GM12864 (cell line): ENCODE measurements around the gene FOXN3.

ENCODE experiments used
- DNase-seq: peaks from one replicate; pipeline ENCODE4 v3.0.0-alpha.2; 2011; ENCODE audit warnings: low read depth
- H3K4me3 ChIP-seq: 2 replicates; pipeline ENCODE4 v1.5.1; 2011; ENCODE audit warnings: mild to moderate bottlenecking, low read depth, low read length, control low read depth
- TF ChIP-seq, protein P1 (sequence below): IDR thresholded peaks from 2 replicates; pipeline ENCODE4 v1.5.1; 2011; ENCODE audit warnings: low read depth, mild to moderate bottlenecking, moderate library complexity, low read length, control low read depth, inconsistent platforms; ENCODE audit errors: missing control alignments

Gene FOXN3

DNA sequence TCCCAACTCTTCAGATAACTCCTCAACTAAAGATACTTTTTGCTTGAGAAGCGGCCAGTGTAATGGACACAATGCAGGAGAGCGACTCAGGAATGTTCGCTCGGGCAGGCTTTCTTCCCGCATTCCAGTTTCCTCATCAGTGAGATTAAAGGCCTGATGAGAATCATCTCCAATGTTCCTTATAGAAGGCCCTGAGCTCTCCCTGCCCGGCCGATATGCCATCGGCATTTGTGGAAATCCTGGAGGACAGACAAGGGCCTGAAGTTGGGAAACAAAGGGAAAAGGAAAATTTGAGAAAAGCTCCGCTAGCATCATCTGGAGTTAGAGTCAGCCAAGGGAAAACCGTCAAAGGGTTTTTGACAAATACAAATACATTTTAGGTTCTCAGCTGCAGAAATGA, 38.0 kb upstream of the FOXN3 start:
- H3K4me3 ChIP-seq, result no peak overlapping the region
- no peak for DNase-seq
- TF ChIP-seq, protein P1, sequence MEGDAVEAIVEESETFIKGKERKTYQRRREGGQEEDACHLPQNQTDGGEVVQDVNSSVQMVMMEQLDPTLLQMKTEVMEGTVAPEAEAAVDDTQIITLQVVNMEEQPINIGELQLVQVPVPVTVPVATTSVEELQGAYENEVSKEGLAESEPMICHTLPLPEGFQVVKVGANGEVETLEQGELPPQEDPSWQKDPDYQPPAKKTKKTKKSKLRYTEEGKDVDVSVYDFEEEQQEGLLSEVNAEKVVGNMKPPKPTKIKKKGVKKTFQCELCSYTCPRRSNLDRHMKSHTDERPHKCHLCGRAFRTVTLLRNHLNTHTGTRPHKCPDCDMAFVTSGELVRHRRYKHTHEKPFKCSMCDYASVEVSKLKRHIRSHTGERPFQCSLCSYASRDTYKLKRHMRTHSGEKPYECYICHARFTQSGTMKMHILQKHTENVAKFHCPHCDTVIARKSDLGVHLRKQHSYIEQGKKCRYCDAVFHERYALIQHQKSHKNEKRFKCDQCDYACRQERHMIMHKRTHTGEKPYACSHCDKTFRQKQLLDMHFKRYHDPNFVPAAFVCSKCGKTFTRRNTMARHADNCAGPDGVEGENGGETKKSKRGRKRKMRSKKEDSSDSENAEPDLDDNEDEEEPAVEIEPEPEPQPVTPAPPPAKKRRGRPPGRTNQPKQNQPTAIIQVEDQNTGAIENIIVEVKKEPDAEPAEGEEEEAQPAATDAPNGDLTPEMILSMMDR, result no peak

DNA sequence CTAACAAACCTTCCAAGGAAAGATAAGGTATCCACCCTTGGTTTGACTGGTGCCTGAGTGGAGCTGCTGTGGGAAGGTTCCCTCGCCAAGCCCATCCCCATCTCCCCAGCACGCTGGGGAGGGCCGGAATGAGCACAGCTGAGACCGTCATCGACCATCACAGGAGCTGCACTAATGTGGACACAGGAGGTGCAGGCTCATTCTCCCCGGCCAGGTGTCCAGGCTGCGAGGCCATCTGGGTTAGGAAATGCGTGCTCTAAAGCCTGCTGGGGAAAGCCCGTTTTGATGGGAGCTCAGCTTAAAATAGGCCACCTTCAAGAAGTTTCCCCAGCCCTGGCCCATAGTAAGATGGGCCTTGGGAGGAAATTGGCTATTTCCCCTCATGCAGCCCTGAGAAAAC, 35.2 kb upstream of the FOXN3 start:
- H3K4me3 ChIP-seq, result no peak overlapping the region
- DNase-seq, result no peak
- TF ChIP-seq, protein P1, result no peak

DNA sequence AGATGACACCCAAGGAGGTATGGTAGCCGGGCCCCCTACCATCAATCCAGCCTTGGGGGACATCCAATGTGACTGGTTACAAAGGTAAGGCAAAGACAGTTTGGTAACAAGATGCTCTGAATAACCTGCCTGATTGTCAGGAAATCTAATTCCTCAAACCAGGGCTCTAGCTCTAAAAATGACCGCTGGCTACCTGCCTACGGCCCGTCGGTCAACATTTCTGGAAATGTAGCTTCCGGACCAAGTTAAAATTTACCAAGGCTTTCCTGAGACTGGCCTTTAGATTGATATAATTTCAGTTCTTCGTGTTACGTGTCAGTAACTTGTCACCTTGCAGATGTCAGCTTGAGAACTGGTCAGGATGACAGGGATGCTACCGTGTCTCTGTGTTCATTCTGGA, 34.2 kb upstream of the FOXN3 start:
- H3K4me3 ChIP-seq, result no peak overlapping the region
- TF ChIP-seq, protein P1, result no peak
- DNase-seq, result no peak

DNA sequence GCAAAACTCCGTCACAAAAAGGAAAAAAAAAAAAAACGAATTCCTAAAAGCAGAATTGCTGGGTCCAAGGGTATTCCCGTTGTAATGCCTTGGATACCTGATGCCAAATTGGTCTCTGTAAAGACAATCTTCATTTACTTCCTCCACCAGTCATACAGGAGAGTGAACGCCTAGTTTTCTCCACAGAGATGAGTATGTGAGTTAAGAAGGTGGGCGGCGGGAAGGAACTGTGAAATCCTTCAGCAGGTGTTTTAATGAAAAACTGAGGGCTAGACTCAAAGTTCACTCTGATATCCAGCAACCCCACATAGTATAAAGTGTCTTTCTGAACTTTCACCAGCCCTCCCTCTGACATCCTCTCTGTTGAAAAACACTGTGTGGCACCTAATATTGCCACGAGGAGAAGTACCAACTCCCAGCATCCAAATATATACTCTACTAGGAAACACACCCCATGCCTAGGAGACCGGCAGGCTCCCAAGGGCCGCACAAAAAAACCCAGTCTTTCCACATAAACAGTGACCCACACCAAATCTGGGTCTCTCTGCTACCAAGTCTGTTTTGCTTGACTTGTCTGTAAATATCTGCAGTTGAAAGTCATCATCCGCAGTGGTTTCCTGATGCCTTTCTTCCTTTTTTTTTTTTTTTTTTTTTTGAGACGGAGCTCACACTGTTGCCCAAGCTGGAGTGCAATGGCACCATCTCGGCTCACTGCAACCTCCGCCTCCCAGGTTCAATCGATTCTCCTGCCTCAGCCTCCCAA, 30.3 kb upstream of the FOXN3 start:
- no peak for DNase-seq
- no peak overlapping the region for H3K4me3 ChIP-seq
- TF ChIP-seq, protein P1, result no peak

DNA sequence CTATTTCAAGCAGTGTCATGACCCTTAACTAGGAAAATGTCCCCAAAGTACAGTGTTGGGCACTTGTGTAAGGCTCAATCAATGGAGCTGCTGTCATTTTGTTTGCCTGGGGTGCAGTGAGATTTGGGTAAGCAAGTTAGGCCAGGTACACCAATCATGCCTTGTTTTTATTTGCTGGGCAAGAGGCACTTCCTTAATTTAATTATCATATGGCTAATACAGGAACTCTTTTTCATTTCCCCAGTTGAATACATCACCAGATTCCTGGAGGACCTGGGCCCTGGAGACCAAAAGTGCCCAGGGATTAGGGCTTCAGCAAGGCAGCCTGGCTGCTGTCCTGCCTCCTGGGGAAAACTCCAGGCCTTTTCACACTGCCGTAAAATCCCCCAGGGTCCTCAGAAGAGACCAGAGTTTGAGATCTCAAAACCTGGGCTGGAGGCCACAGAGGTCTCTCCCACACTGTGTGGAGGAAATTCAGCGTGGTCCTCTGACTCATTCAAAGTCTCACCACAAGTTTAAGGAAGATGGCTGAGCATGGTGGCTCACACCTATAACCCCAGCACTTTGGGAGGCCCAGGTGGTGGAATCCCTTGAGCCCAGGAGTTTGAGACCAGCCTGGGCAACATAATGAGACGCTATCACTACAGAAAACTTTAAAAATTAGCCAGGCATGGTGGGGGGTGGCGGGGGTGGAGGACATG, 28.4 kb upstream of the FOXN3 start:
- no peak overlapping the region for H3K4me3 ChIP-seq
- DNase-seq, result no peak
- TF ChIP-seq, protein P1, result no peak

DNA sequence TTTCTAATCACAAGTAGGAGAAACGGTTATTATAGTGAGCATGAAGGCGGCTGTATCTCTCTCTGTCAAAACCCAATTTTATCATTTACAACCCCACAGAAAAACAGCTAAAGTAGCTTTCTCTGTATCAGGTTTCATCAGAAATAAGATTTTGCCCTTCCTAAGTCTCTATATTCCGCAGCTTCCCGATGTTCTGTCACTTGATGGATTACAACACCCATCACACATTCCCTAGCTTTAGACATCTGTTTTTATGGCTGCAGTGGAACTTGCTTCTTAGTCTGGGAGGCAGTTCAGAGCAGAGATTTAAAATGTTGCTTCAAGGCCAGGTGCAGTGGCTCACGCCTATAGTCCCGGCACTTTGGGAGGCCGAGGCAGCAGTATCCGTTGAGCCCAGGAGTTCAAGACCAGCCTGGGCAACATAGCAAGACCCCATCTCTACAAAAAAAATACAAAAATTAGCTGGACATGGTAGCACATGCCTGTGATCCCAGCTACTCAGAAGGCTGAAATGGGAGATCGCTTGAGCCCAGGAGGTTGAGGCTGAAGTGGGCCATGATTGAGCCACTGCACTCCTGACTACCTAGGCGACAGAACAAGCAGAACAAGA, 27.6 kb upstream of the FOXN3 start:
- H3K4me3 ChIP-seq, result no peak overlapping the region
- TF ChIP-seq, protein P1, result no peak
- DNase-seq, result no peak
